IPS-20b (cell line): Measurements from ENCODE around the gene PLCD3.

Experiments
- H3K27ac ChIP-seq: one replicate; pipeline ENCODE4 v1.5.1; 2013; ENCODE audit warnings: low read length
- H3K27me3 ChIP-seq: 2 replicates; pipeline ENCODE4 v1.6.1; 2013; ENCODE audit warnings: mild to moderate bottlenecking, low read length, inconsistent platforms; ENCODE audit not compliant: insufficient read depth
- H3K36me3 ChIP-seq: 2 replicates; pipeline ENCODE4 v1.6.1; 2013; ENCODE audit warnings: low read depth, mild to moderate bottlenecking, inconsistent platforms, low read length, moderate library complexity; ENCODE audit not compliant: insufficient read depth
- H3K4me1 ChIP-seq: 2 replicates; pipeline ENCODE4 v1.6.1; 2013; ENCODE audit warnings: mild to moderate bottlenecking, control low read depth, inconsistent platforms, low read length, moderate library complexity; ENCODE audit not compliant: insufficient read depth
- H3K4me3 ChIP-seq: 2 replicates; pipeline ENCODE4 v1.5.1; 2013; ENCODE audit warnings: mild to moderate bottlenecking, low read length, inconsistent platforms
- H3K9ac ChIP-seq: 2 replicates; pipeline ENCODE4 v1.6.1; 2013; ENCODE audit warnings: low read depth, mild to moderate bottlenecking, inconsistent platforms, low read length, moderate library complexity
- H3K9me3 ChIP-seq: 2 replicates; pipeline ENCODE4 v1.6.1; 2013; ENCODE audit warnings: mild to moderate bottlenecking, low read depth, low read length, inconsistent platforms; ENCODE audit not compliant: insufficient read depth

The PLCD3 gene

DNA sequence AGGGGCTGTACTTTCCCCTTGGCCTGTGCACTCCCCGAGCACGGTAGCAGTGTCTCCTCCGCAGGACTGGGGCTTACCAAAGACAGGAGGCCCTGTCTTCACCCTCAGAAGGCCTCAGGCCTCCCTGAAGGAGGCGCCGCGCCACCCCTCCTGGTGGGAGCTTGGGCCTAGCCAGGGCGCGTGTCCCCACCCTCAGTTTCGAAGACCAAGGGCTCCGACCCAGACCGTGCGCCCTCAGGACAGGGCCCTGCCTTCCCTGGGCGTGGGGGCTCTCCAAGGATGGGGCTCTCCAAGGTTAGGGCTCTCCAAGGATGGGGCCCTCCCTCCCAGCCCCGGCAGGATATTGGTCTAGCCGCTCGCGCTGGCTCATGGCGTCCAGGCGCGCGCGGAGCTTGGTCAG, 11.8 kb downstream of the PLCD3 start:
- no peaks in the 10 kb centered on the region for H3K9me3 ChIP-seq
- no peaks in the 10 kb centered on the region for H3K4me1 ChIP-seq
- H3K27me3 ChIP-seq = no peaks in the 10 kb centered on the region
- no peak overlapping the region for H3K27ac ChIP-seq
- no peak overlapping the region for H3K4me3 ChIP-seq
- H3K36me3 ChIP-seq = no peaks in the 10 kb centered on the region
- no peak overlapping the region for H3K9ac ChIP-seq

DNA sequence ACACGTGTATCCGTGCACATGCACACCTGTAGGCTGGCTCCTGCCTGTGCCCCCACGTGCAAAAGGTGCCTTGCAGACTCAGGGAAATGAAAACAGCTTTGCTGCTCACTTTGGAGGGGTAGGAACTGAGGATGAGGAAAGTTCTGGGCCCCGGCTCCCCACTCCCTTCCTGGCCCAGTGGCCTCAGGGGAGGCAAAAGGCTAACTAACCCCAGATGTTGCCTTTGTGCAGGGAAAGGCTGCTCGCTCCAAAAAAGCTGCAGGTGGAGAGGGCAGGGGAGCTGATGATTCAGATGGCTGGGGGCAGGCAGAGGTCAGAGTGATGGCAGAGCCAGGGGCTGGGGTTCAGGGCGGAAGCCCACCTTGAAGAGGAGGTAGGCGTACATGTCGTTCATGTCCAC, 12.4 kb downstream of the PLCD3 start:
- Histone ChIP-seq H3K4me3 (no peak overlapping the region), H3K4me1 (no peaks in the 10 kb centered on the region), H3K27ac (no peak overlapping the region), H3K9me3 (no peaks in the 10 kb centered on the region), H3K27me3 (no peaks in the 10 kb centered on the region), H3K36me3 (no peaks in the 10 kb centered on the region), H3K9ac (no peak overlapping the region)

DNA sequence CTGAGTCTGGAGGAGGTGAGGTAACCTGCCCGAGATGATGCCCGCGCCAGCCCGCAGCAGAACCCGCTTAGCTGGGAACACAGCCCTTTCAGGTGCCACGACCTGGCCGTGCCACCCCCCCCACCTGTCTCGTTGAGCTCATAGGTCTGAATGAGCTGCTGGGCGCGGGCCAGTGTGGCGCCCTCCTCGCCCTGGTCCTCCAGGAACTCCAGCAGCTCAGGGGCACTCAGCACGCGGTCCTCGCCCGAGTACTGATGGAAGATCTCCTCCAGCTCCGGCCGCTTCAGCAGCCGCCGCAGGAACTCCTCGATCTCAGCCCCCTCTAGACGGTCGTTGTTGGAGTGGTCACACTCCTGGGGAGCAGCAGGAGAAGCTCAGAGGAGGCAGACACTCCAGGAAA, 13.6 kb downstream of the PLCD3 start:
- Histone ChIP-seq H3K4me1 (peaks cover 4% of the 10 kb centered on the region; the same call in 1 of the 2 replicates), H3K9me3 (no peaks in the 10 kb centered on the region), H3K4me3 (no peak overlapping the region), H3K27me3 (no peaks in the 10 kb centered on the region), H3K9ac (no peak overlapping the region), H3K27ac (no peak overlapping the region), H3K36me3 (no peaks in the 10 kb centered on the region)

DNA sequence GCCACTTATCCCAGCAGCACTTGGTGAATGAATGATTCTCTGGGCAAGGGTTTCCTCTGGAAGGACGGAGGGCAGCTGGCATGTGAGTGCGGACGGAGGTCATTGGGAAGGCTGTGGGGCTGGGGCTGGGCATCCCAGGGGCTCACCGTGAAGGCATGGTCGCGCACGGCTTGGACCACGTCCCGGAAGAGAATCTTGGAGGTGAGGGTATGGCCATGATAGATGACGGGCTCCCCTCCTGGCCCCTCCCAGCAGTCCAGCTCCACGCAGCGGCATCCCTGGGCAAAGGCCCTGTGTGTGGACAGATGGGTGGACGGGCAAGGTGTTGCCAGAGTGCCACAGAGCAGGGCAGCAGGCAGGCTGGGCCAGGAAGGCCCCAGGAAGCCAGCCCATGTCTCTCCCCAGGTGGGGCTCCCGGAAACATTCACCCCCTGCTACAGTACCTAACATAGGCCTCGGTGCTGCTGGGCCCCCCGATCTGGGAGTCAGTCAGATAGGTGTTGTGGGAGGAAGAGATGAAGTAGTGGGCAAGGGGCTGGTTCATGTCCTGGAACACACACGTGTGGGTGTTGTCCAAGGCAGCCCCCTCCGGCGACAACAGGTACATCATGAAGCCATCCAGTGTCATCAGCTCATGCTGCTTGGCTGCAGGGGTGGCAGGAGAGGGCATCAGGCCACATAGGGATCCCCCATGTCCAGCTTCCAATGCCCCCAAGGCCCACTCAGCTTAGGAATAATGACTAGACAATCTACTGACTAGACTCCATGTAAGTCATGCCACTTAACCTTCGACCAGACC, 14.3 kb downstream of the PLCD3 start:
- Histone ChIP-seq H3K4me3 (no peak overlapping the region), H3K9me3 (no peaks in the 10 kb centered on the region)

DNA sequence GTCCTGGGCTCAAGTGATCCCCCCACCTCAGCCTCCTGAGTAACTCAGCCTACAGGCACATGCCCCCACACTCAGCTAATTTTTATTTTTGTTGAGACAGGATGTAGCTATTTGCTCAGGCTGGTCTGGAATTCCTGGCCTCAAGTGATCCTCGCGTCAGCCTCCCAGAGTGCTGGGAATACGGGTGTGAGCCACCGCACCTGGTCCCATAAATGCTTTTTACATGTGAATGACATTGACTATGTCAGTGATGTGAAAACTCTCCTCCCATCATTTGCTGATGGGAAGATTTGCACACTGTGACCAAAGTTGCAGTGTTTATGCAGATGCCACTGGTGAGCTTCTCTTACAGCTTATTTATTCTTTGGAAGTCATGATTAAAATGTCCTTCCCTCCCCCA, 15.0 kb downstream of the PLCD3 start:
- Histone ChIP-seq H3K27ac (no peak overlapping the region), H3K4me3 (no peak overlapping the region), H3K9me3 (no peaks in the 10 kb centered on the region), H3K36me3 (no peaks in the 10 kb centered on the region), H3K9ac (no peak overlapping the region), H3K27me3 (no peaks in the 10 kb centered on the region), H3K4me1 (peaks cover 4% of the 10 kb centered on the region; the same call in 1 of the 2 replicates)

More for the DNA sequence above, 14.3 kb downstream of the PLCD3 start:
- Histone ChIP-seq H3K9ac (no peak overlapping the region), H3K4me1 (peaks cover 4% of the 10 kb centered on the region; the same call in 1 of the 2 replicates), H3K27ac (no peak overlapping the region), H3K36me3 (no peaks in the 10 kb centered on the region), H3K27me3 (no peaks in the 10 kb centered on the region)

DNA sequence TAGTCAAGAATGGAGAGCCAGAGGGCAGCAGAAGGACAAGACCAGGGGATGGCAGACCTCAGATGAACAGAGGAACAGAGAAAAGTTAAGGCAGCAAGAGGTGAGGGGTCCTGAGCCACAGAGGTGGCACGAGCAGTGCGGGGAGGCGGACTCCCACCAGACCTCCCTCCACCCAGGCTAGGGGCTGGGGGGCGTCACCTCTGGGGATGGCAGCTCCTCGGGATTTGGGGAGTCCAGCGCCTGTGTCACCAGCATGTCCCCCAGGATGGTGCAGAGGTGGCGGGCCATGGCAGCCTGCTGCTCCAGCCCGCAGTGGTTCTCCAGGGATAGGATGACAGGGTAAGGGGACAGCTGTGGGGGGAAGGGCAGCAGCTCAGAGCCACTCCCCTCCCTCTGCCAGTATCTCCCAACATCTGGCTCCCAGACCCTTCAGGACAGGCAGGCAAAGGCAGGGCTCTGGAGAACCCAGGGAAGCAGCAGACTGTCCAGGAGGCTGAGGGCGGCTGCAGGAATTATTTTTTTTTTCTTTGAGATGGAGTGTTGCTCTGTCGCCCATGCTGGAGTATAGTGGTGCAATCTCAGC, 15.8 kb downstream of the PLCD3 start:
- Histone ChIP-seq H3K4me1 (peaks cover 4% of the 10 kb centered on the region; the same call in 1 of the 2 replicates), H3K4me3 (no peak overlapping the region), H3K27ac (no peak overlapping the region)

DNA sequence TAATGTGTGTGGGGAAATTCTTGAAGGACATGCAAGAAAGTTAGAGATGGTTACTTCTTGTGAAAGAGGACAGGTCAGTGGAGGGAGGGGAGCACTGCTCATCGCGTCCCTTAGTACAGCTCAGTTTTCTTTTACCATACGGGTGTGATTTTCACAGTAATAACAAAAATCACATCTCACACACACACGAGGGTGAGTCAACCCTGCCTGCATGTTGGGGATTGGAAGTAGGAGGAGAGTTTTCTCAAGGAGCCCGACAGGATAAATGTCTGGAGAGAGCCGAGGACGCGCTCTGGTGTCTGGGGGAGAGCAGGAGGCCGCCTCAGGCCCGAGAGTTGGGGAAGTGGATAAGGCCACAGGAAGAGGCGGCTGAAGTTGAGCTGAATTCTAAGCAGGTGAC, 16.4 kb downstream of the PLCD3 start:
- Histone ChIP-seq H3K9ac (no peak overlapping the region), H3K36me3 (no peaks in the 10 kb centered on the region), H3K9me3 (no peaks in the 10 kb centered on the region), H3K27ac (no peak overlapping the region), H3K4me1 (peaks cover 4% of the 10 kb centered on the region; the same call in 1 of the 2 replicates), H3K4me3 (no peak overlapping the region), H3K27me3 (no peaks in the 10 kb centered on the region)

More for the DNA sequence above, 15.8 kb downstream of the PLCD3 start:
- Histone ChIP-seq H3K9me3 (no peaks in the 10 kb centered on the region), H3K9ac (no peak overlapping the region), H3K36me3 (no peaks in the 10 kb centered on the region), H3K27me3 (no peaks in the 10 kb centered on the region)

DNA sequence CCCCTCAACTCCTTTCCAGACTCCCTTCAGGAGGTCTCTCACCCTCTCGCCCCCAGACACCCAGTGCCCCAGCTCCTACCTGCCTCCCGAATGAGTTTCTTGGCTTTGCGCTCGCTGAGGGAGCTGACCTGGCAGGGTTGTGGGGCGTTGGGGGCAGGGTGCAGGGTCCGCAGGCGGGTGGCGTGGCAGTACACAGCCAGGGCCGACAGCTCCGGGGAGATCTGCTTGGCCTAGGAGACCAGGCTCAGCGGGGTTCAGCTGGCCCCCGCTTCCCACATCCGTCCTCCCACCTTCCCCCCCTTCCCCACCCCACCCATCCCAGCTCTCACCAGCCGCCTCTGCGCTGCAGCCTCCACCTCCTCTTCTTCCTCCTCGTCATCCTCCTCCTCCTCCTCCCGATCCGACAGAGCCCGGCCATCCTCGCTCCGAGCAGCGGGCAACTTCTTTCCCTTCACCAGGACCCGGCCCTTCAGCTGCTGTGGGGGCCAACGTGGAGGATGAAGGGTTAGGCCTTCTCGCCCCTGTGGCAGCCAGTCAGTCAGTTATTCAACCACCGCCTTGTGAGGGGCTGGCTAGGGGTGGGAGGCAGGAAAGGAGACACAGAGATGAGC, 17.2 kb downstream of the PLCD3 start:
- Histone ChIP-seq H3K36me3 (no peaks in the 10 kb centered on the region), H3K4me3 (no peak overlapping the region), H3K4me1 (peaks cover 4% of the 10 kb centered on the region; the same call in 1 of the 2 replicates), H3K9ac (no peak overlapping the region), H3K27me3 (no peaks in the 10 kb centered on the region), H3K27ac (no peak overlapping the region), H3K9me3 (no peaks in the 10 kb centered on the region)

DNA sequence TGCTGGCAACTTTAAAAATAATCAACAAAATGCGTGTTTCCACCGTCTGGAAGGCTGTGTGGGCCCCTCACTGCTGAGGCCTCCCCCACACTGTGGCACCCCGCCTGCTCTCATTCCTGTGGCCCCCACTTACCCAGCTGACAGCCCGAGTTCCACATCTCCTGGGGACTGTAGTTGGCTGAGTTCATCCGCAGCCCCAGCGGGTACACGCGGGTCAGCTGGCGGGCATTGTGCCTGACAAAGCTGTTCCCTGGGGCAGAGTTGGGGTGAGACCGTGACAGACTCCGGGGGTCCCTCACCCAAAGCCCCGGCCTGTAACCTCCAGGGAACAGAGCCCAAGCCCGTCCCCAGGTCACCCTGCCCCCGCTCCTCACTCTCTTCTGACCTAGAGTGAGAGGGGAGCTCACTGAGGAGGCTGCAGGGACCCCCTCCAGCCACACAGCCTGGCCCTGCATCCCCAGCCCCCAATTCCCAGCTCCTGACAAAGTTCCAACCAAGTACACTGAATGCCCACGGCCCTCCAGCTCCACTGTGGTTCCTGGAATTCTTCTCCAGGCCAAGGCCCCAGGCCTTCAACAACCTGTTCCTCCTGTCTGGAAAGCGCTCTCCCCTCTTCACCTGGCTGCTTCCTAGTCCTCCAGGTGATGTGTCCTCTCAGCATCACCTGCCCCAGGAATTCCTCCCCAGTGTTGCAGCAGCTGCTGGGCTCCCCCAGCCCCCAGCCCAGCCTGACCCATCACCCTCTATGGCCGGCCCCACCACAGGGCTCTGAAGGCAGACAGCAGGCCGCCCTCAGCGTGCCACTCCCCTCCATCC, 18.0 kb downstream of the PLCD3 start:
- peaks cover 4% of the 10 kb centered on the region; the same call in 1 of the 2 replicates for H3K4me1 ChIP-seq
- H3K9me3 ChIP-seq = no peaks in the 10 kb centered on the region
- peak overlapping the region; percentile 24 for H3K27ac ChIP-seq
- no peak overlapping the region for H3K9ac ChIP-seq
- H3K36me3 ChIP-seq = no peaks in the 10 kb centered on the region
- no peaks in the 10 kb centered on the region for H3K27me3 ChIP-seq
- no peak overlapping the region for H3K4me3 ChIP-seq

DNA sequence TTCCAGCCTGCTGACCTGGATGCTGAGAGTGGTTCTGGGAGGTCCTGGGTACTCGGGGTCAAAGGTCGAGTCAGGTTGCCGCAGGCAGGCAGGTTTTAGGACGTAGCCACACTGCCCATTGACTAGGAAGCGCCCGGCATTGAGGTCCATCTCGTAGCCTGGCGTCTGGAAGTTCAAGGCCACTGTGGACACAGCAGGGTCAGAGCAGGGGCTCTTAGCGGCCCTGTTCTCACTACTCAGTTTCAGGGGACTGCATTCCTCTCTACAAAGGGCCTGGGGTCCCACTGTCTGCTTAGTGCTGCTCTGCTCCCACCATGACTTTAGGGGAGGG, 18.9 kb downstream of the PLCD3 start:
- Histone ChIP-seq H3K27me3 (no peaks in the 10 kb centered on the region), H3K9me3 (no peaks in the 10 kb centered on the region), H3K9ac (no peak overlapping the region), H3K4me1 (peaks cover 4% of the 10 kb centered on the region; the same call in 1 of the 2 replicates), H3K27ac (no peak overlapping the region), H3K4me3 (no peak overlapping the region), H3K36me3 (peaks cover 8% of the 10 kb centered on the region; the same call in 1 of the 2 replicates)

DNA sequence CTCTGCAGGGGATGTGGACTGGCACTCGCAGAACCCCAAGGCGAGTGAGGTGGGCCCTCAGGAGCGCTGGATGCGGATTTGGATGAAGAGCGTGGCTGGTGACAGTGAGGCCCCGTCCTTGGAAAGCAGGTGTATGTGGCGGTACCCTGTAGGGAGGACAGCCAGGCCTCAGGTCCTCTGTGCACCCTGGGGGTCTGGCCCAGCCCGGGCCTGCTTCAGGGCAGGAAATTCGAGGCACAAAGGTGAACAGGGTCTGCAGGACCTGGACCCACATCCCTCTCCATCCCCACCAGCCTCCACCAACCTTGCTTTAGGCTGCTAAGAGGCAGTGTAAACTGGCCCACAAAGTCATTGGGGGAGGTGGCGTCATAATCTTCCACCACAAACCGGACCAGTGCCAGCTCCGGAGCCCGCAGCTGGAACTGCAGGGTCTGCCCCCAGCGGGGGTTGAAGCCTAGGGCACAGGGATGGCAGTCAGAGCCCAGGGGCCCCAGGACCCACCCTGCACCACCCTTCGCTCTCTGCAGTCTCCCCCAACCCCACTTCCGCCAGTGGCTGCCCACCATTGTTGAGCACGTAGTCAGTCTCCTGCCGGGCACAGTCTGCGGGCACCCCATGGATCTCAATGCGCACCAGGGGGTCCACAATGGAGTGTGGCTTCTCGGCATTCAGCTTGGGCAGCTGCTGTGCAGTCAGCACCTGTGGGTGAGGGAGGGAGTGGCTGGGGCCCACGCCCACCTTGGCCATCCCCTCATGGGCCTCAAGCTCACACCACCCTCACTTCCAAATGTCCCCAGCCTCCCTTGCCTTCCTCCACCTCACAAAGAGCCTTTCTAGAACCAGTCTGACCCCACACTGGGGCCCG, 19.5 kb downstream of the PLCD3 start:
- no peak overlapping the region for H3K9ac ChIP-seq
- H3K4me1 ChIP-seq = peaks cover 4% of the 10 kb centered on the region; the same call in 1 of the 2 replicates
- H3K27ac ChIP-seq = no peak overlapping the region
- peaks cover 14% of the 10 kb centered on the region; the same call in 1 of the 2 replicates for H3K36me3 ChIP-seq
- H3K4me3 ChIP-seq = no peak overlapping the region
- H3K27me3 ChIP-seq = no peaks in the 10 kb centered on the region
- no peaks in the 10 kb centered on the region for H3K9me3 ChIP-seq
